NB4 (cell line): ENCODE data around the gene AOPEP.

ENCODE experiments used
- CTCF ChIP-seq: IDR thresholded peaks from one replicate; pipeline ENCODE4 v1.5.1; 2012; ENCODE audit warnings: low read depth, low read length
- MAX ChIP-seq: IDR thresholded peaks from 2 replicates; pipeline ENCODE4 v1.6.1; 2011; ENCODE audit warnings: low read depth, low read length
- MYC ChIP-seq: IDR thresholded peaks from 2 replicates; pipeline ENCODE4 v1.6.1; 2011; ENCODE audit warnings: low read depth, low read length
- POLR2A ChIP-seq: IDR thresholded peaks from 2 replicates; pipeline ENCODE4 v1.6.1; 2011; ENCODE audit warnings: mild to moderate bottlenecking; ENCODE audit not compliant: insufficient read length; ENCODE audit errors: extremely low read depth

- TF ChIP-seq CTCF (no peak), POLR2A (no peak), MAX (no peak), MYC (no peak)
Measured at GRCh38 chr9:94725293-94725692, 1.2 kb upstream of the AOPEP start.
